SHP77 (cell line): Measurements from ENCODE around the gene KIAA1614.
"Not testable (repeated sequence)": the region's sequence is repeated elsewhere in the genome, so short reads cannot be mapped to it uniquely, and the experiment has no call there.

Experiments used
- DNase-seq, 2 experiments: peaks; one replicate each; lab custom pipeline; 2025; lab: John Stamatoyannopoulos, UW

KIAA1614 gene

DNA sequence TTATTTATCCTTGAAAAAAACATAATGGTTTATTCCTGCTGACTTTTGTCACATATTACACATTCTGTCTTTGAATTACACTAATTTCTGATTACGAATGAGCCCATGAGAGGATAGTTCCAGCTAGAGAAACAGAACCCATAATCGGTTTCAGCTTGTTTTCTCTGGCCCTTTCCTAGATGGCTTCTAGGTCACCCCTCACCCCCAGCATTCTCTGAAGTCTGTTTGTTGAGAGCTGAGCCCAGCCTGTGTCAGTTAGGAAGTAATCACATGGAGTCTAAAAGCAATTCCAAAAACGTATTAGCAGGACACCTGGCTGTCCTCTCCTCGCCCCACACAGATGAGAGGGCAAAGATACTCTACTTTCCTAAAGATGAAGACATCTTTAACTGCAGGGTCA, 48.9 kb downstream of the KIAA1614 start:
- no peak for DNase-seq

DNA sequence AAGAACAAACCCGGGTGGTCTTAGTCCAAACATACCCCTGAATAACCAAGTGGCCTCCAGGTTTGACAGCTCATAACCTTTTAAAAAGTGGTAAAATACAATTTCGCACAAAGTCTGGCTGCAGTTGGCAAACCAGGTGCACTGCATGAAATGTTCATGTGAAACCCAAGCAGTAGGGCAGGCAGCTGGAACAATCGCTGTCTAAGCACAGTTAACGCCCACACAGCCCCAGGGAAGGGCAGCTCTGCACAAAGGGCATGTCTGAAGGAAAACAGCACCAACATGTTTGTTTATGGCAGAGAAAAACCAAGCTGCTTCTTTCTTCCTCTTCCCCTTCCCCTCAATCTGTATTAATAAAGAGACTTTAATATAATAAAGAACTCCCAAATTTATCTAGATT, 49.5 kb downstream of the KIAA1614 start:
- no peak for DNase-seq

DNA sequence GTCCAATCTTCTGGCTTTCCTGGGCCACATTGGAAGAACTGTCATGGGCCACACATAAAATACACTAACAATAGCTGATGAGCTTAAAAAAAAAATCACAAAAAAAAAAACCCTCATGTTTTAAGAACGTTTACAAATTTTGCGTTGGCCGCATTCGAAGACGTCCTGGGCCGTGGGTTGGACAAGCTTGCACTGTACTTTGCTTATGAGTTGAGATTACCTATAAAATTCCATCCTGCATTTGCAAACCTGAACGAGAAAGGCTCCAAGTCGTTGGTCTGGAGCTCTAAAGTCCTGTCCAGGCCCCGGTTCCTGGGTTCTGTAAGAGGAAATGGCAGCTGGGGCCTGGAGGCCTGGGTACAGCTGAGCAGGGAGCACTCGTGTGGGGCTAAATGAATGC, 51.4 kb downstream of the KIAA1614 start:
- DNase-seq, result no peak

DNA sequence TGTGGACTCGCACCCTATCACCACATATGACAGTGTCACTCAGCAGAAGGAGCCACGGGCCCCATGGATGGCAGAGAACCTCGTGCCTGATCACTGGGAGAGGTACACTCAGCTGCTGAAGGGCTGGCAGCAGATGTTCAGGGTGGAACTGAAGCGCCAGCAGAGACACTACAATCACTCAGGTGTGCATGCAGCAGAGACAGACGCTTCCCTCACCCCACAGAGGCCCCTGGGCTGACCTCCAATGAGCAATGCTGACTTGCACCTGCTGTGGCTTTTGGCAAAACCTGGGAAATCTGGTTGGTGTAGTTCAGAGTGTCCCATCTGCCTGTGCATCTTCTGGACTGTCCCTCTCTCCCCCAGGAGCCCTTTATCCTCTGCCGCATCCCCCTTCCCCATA, 51.9 kb downstream of the KIAA1614 start:
- DNase-seq, result peak in 1 of 2 experiments; percentile 12

DNA sequence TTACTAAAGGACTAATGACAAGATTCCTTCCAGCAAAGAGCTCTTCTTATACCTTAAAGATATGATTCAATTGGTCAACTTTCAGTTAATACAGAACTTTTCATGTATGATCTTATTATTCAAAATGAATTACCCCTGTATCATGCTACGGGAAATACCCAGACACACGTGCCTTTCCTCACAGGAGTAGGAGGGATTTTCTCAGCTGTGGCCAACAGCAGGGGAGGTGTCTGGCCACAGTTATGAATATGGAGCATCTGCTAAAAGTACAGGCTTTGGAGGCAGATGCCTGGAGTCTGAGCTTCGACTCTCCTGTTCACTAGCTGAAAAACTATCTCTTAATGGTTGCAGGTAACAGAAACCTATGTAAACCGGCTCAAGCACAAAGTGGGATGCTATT, 53.6 kb downstream of the KIAA1614 start:
- no peak for DNase-seq

DNA sequence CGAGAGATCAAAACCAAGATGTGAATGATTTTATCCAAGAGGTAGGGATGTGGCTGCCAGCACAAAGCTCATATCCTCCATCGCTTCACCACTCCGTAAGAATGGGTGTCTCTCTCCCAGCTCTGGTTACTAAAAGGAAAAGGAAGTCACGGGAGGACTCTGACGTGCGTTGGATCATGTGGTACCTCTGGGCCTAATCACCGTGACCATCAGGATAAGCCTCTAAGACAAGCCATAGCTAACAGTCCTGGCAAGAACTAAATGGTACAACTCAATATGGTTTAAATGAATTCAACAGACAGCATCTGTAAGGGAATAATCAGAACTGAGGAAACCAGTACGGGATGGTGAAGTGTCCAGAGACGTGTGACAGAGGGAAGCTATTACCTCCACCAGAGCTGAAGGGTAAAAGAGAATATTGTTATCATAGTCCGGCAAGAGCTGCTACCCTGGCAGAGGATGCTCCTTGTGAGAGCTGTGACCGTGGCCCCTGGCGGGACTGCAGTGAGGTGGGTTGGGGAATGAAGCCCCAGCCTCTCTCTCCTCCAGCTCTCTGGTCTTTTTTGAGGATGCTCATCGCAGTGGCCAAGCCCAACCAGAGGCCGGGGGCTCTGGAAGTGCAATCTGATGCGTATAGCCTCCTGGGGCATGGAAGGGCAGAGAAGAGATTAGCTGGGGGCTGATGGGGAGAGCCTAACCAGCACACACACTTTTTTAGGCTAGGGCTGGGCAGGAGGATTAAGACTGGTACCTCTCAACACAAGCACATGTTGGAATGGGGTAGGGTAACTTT, 54.2 kb downstream of the KIAA1614 start:
- DNase-seq, result no peak

DNA sequence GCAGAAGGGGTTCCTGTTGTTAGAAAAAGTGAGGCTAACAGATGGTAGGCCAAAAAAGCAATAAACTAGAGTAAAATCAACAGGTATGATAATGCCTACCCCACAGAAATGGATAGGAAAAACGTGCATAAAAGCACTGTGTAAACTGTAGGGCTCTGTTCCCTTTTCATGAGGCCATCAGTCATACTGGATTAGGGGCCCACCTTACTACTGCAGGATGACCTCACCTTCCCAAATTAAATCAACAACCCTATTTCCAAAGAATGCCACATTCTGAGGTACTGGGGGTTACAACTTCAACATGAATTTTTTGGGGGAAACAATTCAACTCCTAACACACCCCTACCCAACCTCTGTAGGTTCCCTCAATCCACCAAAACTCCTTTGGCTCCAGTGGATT, 54.9 kb downstream of the KIAA1614 start:
- no peak for DNase-seq

DNA sequence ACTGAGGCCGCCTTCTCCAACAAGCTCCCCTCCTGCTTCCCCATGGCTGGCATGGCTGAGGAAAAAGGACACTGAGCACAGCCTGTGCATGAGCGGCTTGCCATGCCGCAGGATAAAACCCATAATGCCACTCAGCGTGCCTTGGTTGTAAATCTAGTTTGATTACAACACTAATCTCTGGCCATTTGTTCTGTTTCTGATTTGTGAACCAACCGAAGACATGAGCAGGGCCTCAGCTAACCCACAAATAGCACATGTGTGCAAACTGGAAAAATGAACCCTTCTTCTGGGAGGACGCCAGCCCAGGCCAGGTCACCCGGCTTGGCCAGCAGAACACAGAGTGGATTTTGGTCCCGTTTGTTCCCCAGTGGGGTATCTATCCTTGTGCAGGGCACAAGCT, 56.1 kb downstream of the KIAA1614 start:
- DNase-seq, result not testable (repeated sequence)

DNA sequence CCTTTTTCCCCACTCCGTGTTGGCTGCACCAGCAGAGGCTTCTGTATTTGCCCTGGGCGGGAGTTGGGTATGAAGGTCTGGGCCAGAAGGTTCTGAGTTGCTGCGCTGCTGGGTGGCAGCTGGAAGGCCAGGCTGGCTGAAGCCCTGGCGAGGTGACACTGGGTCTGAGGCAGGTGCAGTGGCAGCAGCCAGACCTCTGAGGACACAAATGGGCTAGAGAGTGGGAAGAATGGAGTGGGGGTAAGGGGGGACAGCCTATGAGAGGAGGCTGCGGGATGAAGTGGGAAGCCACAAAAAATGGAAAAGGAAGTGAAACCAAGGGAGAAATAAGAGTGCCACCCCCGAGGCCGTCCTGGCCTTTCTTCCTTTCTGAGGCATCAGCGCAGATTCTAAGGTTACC, 56.7 kb downstream of the KIAA1614 start:
- DNase-seq, result no peak

DNA sequence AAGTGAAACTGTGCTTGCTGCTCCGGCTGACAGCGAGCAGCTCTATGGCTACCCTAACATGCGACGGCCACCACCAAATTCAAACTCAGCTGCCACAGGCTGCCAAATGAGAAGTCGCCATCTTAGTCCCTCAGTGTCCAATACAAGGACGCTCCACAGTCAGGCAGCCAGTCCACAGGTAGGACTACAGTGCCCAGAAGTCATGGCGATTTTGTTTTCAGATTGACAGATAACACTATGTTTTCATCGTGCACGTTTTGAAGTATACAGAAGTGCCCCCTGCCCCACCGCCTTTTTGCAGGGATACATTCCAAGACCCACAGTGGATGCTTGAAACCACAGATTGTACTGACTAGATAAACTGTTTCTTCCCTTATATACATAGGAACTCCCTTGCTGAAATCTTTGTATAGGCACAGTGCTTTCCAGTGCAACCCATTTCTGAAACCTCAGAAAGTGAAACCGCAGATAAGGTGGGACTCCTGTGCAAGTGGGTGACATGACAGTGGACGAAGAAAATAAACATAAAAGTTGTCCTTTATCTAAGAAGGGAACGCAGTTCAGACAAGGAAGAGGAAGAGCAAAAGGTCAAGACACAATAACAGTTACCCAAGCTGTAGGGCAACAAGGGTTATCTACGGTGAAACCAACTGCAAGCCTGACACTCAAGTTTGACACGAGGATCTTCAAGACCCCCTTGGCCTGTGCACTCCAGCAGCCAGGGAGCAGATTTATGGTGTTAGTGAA, 57.8 kb downstream of the KIAA1614 start:
- DNase-seq, result no peak

DNA sequence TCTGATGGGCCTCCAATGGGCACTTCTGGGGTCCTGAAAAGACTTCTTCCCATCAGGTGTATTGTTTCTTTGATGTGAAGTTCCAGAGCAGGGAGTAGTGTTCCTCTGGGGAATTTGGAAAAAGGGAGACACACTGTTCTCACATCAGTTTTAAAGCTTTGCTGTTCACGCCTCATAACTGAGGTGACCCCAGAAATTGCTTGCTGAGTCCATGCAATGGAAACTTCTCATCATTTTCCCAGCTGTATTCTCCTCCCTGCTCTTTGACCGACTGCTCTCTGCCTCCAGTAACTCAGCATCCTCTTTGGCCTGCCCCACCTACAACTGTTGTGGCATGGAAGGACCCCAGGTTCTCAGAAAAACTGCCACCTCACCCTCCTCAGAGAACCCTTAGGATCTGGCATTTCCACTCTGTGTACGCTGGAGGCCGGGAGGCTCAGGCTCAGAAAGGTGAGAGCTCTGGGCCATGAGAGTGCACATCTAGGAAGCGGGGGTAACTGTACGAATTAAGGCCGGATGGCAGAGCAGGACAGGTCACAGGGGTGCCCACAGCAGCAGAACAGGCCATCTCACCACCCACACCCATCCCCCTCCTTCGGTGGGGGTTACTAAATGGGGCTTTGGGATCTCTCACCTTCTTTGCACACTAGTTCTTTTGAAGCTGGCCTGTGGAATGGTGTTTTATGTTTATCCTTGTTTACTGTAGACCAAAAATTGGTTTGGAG, 58.7 kb downstream of the KIAA1614 start:
- DNase-seq, result no peak

DNA sequence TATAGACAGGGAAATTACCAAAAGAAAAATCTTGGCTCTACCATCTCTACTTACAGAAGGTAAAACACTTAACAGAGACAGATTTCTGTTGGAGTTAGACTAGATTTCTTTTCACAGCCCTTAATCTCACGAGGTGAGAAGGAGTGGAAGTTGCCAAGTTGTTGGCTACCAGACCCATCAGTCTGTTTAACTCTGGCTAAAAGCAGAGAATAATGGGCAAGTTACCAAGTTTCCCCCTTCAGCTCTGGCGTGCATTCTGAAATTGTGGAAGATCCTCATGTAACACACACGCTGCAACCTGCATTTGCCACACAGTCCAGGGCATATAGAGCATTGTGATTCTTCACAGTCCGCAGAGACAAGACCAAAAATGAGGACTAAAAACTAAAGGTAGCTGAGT, 60.7 kb downstream of the KIAA1614 start:
- DNase-seq, result no peak

DNA sequence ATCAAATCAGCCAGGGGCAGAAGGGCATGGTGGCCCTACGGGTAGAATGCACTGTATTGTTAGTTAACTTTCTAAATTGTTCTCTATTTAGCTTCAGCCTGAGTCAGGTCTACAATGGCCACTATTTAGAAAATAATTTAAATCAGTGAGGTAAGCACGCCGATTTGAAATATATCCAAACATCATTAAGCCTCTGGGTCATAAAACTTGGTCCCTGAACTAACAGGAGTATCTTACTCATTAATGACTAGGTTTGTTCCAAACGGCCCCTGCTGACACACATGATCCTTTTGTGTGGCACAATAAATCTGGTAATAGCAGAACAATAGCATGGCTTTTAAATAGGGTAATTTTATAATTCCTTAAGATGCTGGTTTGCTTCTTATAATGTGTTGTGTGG, 61.5 kb downstream of the KIAA1614 start:
- no peak for DNase-seq

DNA sequence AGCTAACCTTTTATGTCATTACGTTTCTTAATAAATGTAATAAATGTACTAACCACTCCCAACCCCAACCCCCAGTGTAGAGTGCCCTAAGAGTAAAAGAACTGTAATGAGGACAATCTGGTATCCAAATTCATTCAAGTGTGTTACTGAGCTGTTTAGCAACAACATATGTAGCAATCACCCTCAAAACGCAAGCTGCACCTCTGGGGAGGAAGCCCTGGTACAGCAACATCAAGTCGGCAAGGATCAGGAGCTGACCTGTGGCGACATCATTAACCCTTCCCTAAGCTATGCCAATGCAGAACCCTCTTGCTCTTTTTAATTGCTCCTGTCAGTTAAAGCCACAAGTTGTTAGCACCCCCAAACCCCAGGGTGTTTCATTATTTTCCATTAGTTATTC, 62.9 kb downstream of the KIAA1614 start:
- DNase-seq, result no peak

DNA sequence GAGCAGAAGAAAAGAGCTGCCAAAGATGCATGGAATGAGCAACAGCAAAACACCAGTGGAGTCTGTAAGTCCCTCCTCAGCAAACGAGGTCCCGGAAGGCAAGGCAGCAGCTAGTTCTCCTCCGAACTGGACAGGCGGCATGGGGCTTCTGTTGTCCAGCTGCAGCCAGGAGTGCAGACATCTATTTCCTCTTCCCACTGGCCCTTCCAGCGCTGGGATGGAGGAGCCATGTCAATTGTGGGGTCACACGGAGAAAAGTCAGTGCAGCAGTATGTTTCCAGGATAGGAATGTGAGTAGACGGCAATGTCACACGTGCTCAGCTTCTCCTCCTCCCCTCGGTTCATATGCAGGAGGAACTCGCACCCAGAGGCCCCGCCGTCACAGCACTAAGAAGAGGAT, 63.5 kb downstream of the KIAA1614 start:
- no peak for DNase-seq

DNA sequence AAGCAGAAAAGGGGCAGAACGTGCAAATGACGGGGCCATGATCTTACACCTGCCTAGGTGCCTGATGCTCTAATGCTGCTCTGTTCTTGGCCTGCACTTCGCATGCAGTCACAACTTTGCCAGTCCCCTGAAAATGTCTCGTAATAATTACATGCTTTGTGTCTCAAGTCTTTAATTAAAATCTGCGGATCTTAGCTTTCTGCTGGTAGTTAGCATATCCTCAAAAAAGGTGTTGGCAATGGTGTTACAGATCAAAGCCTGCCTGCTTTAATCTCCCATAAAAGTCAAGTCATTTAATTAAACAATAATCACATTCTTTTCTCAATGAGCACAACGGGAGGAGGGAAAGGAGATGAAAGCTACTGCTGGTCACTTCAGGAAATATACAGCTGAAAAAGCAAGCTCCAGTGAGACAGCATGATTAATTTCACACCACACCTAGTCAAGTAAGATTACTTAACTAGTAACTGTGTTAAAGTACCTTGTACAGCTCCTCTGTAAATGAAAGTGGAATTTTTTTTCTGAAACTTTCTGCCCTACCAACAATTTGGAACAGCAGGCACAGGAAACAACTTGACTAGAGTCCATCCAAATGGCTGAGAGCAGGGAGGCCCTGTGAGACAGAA, 64.1 kb downstream of the KIAA1614 start:
- DNase-seq, result no peak

DNA sequence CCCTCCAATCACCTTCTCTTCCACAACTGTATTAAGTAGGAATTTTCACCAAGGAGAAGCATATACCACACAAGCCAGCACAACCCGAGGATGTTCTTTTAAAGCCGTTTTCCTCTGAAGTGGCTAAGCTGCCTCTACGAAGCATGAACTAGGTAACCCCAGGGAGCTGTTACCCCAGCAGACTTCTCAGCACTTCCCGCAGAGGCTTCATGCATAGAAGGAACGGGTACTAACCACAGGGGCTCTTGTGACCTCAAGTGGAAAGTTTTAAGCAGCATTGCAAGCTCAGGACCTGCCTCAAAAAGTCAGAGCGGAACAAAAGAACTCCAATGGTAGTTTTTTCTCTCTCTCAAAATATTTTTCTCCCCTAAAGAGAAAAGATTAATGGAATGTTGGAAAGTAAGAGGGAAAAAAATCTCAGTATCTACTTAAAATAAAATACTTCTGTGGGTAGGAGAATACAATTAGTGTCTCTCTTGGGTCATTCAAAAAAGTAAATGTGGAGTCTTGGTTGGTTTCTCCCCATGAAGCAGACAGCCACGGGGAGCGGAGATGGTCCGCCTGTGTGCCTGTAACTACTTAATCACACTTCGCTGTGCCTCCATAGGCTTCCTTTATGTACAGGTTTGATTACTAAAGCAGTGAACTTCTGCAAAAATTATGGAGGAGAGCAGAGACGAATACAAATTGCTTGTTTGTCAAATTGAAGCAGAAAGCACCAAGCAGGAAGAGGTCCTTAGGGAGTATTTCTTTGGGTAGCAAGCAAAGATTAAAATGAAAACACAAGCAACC, 69.1 kb downstream of the KIAA1614 start:
- no peak for DNase-seq

DNA sequence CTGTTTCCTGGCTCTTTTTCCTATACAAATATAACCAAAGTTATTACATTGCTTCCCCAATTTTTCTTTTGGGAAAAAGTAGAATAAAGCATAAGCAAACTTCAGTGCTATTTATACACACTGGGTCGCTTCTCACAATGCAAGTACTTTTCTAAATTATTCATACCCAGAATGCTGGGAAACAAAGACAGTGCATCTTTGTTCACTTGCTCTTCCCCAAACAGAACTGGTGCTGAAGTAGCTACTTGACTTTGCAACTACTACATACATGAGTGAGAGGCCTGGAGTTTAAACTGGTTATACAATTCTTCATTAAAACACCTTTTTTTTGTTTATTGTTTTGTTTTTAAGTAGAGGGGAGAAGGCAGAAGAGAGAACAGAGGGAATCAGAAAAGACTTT, 69.7 kb downstream of the KIAA1614 start:
- DNase-seq, result no peak

DNA sequence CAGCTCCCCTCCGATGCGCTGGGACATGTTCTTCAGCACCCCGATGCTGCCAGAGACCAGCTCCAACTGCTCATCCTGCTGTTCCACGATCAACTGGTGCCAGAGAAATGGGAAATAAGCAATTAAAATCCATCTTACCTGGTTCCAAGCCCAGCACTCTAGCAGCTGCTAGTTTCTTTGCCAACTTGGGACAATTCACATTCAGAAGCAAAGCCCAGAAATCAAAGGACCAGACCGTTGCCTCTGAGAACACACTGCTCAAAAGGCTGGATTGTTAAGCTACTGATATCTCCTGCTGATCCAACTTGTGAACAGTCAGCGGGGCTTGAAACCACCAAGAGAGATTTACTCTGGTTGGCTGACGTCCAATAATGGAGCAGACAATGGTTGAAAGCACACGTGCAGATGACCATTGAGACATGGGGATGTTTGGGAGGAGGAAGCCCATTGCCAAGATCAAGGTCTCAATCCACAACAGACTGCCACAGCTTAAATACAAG, 75.6 kb downstream of the KIAA1614 start:
- no peak for DNase-seq

DNA sequence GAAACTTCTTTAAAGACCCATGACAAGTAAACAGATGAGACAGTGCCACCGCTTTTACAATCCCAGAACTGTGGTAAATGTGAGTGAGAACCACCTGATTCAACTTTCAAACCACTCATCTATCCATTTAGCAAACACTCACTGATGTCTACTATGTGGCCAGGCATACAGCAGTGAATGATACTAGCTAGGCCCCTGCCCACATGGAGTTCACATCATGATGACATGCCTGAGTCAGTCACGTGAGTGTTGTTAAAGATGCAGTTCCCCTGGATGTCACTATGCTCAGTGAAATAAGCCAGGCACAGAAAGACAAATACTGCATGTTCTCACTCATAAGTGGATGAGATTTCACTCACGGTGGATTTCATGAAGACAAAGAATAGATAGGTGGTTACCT, 81.6 kb downstream of the KIAA1614 start:
- DNase-seq, result no peak

DNA sequence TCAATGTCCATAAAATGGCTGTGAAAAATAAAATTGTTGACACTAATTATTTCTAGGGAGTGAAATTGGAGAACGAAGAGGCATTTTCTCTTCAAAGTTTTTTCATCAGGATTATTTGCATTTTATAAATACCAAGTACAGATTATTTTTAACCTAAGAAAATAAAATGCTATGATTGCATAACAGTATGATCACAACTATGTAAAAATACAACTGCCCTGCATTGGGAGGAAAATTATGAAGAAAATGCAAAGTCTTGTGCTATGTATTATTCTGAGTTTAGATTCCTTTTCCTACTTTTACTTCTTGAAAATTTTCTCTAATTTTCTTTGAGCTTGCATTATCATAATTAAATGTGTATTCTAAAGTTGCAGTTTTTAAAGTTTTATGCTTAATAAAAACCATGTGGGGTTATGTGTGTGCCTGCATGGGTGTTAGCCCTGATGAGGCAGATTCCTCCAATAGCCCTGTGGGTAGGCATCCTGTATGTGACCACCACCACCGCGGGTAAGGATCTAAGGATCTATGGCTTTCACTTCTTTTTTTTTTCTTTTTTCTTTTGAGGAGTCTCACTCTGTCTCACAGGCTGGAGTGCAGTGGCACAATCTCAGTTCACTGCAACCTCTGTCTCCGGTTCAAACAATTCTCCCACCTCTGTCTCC, 85.3 kb downstream of the KIAA1614 start:
- DNase-seq, result no peak
